Gastrocnemius medialis (tissue), 4 donors: ENCODE data around the gene PXMP2. TPM values are rescaled to one million over a fixed set of nuclear protein-coding genes. Genes with fewer than 3 reads are reported as not detected.

Source experiments
- ATAC-seq, 2 donors: fragments of 150-250 bp; one replicate each; pipeline ENCODE4 v1.9.1; 2016
- DNase-seq, 2 donors: peaks; one replicate each; pipeline ENCODE4 v3.0.0-alpha.2; 2019
- H3K27ac ChIP-seq, 4 donors: fragments of 200-600 bp; sonication (generic); 1 replicate in 1 of 4; 2 replicates in 3 of 4; pipeline ENCODE4 v1.5.1; 2016 to 2018; ENCODE audit warnings: mild to moderate bottlenecking in 2 of 4, moderate library complexity in 1 of 4
- H3K27me3 ChIP-seq, 3 donors: fragments of 200-600 bp; sonication (generic) in 2 of 3; 1 replicate in 1 of 3; 2 replicates in 2 of 3; pipeline versions ENCODE4 v1.5.1 to v1.6.0; 2016 to 2019; ENCODE audit warnings: mild to moderate bottlenecking in 1 of 3, moderate library complexity in 1 of 3
- H3K36me3 ChIP-seq, 2 donors: fragments of 200-600 bp; sonication (generic) in 1 of 2; one replicate each; pipeline ENCODE4 v1.5.1; 2017 to 2018
- H3K4me1 ChIP-seq, 2 donors: fragments of 200-600 bp; sonication (generic) in 1 of 2; one replicate each; pipeline ENCODE4 v1.5.1; 2016 to 2017; ENCODE audit warnings: mild to moderate bottlenecking in 2 of 2
- H3K4me3 ChIP-seq, 4 donors: fragments of 200-600 bp; sonication (generic) in 3 of 4; 1 replicate in 1 of 4; 2 replicates in 3 of 4; pipeline ENCODE4 v1.5.1; 2016 to 2019; ENCODE audit warnings: mild to moderate bottlenecking in 2 of 4
- H3K9me3 ChIP-seq, 3 donors: fragments of 200-600 bp; sonication (generic) in 2 of 3; 1 replicate in 1 of 3; 2 replicates in 2 of 3; pipeline ENCODE4 v1.5.1; 2016 to 2019
- CTCF ChIP-seq, 5 experiments: fragments of 450-650 bp in 3 of 5; fragments of 200-600 bp in 2 of 5; sonication (generic) in 2 of 5; IDR thresholded peaks in 4 of 5; conservative IDR thresholded peaks in 1 of 5; 1 replicate in 4 of 5; 2 replicates in 1 of 5; pipeline ENCODE4 v1.5.1; 2016 to 2019; ENCODE audit warnings: antibody characterized with exemption in 5 of 5, mild to moderate bottlenecking in 3 of 5, moderate library complexity in 3 of 5
- POLR2A ChIP-seq, 2 donors: fragments of 450-650 bp; IDR thresholded peaks; one replicate each; pipeline ENCODE4 v1.6.1; 2017; ENCODE audit warnings: antibody characterized with exemption in 2 of 2, mild to moderate bottlenecking in 2 of 2, moderate library complexity in 2 of 2
- in situ Hi-C, 4 donors: fragments of 200-750 bp; cut with MboI; loops; one replicate each; pipeline versions ENCODE4 v1.15.0 to v1.8.0; 2017; ENCODE audit warnings: low sequenced_read_pairs in 4 of 4
- intact Hi-C: fragments of 100-400 bp; cut with DNase I; formaldehyde crosslinking; loops from one replicate; pipeline ENCODE4 v1.15.1; 2023; ENCODE audit warnings: low total_unique reads
- total RNA-seq, 4 donors: library from RNA; depleted of rRNA; stranded (reverse); fragments of >200 nt; gene quantifications; one replicate each; pipeline versions ENCODE4 v1.1.0 to v1.2.3, GENCODE V29; 2016

The PXMP2 gene
- total RNA-seq, 4 donors from 2014 or later: 16.0 to 44.8 (median 38.6) TPM

- no peaks in the 10 kb centered on the region for H3K9me3 ChIP-seq
- no peak overlapping the region for H3K4me3 ChIP-seq
- no peak overlapping the region for H3K27ac ChIP-seq
- ATAC-seq: no peak
- intact Hi-C loops (no loop called here), in situ Hi-C loops (no loop called here)
- H3K4me1 ChIP-seq: no peaks in the 10 kb centered on the region
- DNase-seq: no peak
- TF ChIP-seq CTCF (IDR thresholded peaks at IDR 0.05 in 4 of 5, conservative IDR thresholded peaks at IDR 0.05 in 1 of 5) (no peak), POLR2A (IDR thresholded peaks at IDR 0.05) (no peak)
- peaks cover 0 to 96% of the 10 kb centered on the region in 2 donors for H3K36me3 ChIP-seq
- no peaks in the 10 kb centered on the region for H3K27me3 ChIP-seq
These were observed 54.2 kb downstream of the PXMP2 start for GRCh38 chr12:132741620-132742019.

- TF ChIP-seq CTCF (IDR thresholded peaks at IDR 0.05 in 4 of 5, conservative IDR thresholded peaks at IDR 0.05 in 1 of 5) (no peak), POLR2A (IDR thresholded peaks at IDR 0.05) (no peak)
- no peaks in the 10 kb centered on the region for H3K4me1 ChIP-seq
- H3K27ac ChIP-seq: no peak overlapping the region
- ATAC-seq (no peak), DNase-seq (no peak)
- in situ Hi-C loops: no loop called here
- no peaks in the 10 kb centered on the region for H3K27me3 ChIP-seq
- no peak overlapping the region for H3K4me3 ChIP-seq
- no peaks in the 10 kb centered on the region for H3K9me3 ChIP-seq
- peaks cover 3 to 98% of the 10 kb centered on the region in 2 donors for H3K36me3 ChIP-seq
- intact Hi-C loops: no loop called here
These were observed 56.4 kb downstream of the PXMP2 start for GRCh38 chr12:132743831-132744230.

- no peak overlapping the region for H3K27ac ChIP-seq
- intact Hi-C loops (no loop called here), in situ Hi-C loops (no loop called here)
- H3K4me1 ChIP-seq: no peaks in the 10 kb centered on the region
- H3K4me3 ChIP-seq: no peak overlapping the region
- no peak for ATAC-seq
- no peak for DNase-seq
- H3K9me3 ChIP-seq: no peaks in the 10 kb centered on the region
- no peak for TF ChIP-seq POLR2A (IDR thresholded peaks at IDR 0.05)
- TF ChIP-seq CTCF (IDR thresholded peaks at IDR 0.05 in 4 of 5, conservative IDR thresholded peaks at IDR 0.05 in 1 of 5): no peak
- peaks cover 3 to 98% of the 10 kb centered on the region in 2 donors for H3K36me3 ChIP-seq
- no peaks in the 10 kb centered on the region for H3K27me3 ChIP-seq
These were observed 59.2 kb downstream of the PXMP2 start for GRCh38 chr12:132746613-132747012.

GRCh38 chr12:132747395-132747794, 60.0 kb downstream of the PXMP2 start:
- Histone ChIP-seq H3K36me3 (peaks cover 3 to 93% of the 10 kb centered on the region in 2 donors), H3K27me3 (no peaks in the 10 kb centered on the region), H3K27ac (no peak overlapping the region), H3K9me3 (no peaks in the 10 kb centered on the region), H3K4me3 (no peak overlapping the region), H3K4me1 (no peaks in the 10 kb centered on the region)
- TF ChIP-seq POLR2A (IDR thresholded peaks at IDR 0.05): no peak
- no peak for TF ChIP-seq CTCF (IDR thresholded peaks at IDR 0.05 in 4 of 5, conservative IDR thresholded peaks at IDR 0.05 in 1 of 5)
- in situ Hi-C loops: no loop called here
- ATAC-seq (no peak), DNase-seq (no peak)
- intact Hi-C loops: no loop called here

GRCh38 chr12:132747896-132748295, 60.5 kb downstream of the PXMP2 start:
- DNase-seq (no peak), ATAC-seq (no peak)
- in situ Hi-C loops: no loop called here
- no peak for TF ChIP-seq CTCF (IDR thresholded peaks at IDR 0.05 in 4 of 5, conservative IDR thresholded peaks at IDR 0.05 in 1 of 5)
- TF ChIP-seq POLR2A (IDR thresholded peaks at IDR 0.05): no peak
- Histone ChIP-seq H3K4me1 (no peaks in the 10 kb centered on the region), H3K4me3 (no peak overlapping the region), H3K27me3 (no peaks in the 10 kb centered on the region), H3K36me3 (peaks cover 3 to 93% of the 10 kb centered on the region in 2 donors), H3K9me3 (no peaks in the 10 kb centered on the region), H3K27ac (no peak overlapping the region)
- intact Hi-C loops: no loop called here
